Chondrocyte (in vitro differentiated cells): ENCODE data around the gene TAF11L13. TPM values are rescaled to one million over a fixed set of nuclear protein-coding genes. Genes with fewer than 3 reads are reported as not detected.
"Not testable (repeated sequence)": the region's sequence is repeated elsewhere in the genome, so short reads cannot be mapped to it uniquely, and the experiment has no call there.

ENCODE experiments used
- DNase-seq: peaks from one replicate; pipeline ENCODE4 v3.0.0; 2021; ENCODE audit warnings: mixed read lengths, low spot score
- H3K27ac Mint-ChIP-seq: one replicate; pipeline ENCODE4 v1.8.0; 2021; ENCODE audit warnings: mild to moderate bottlenecking, moderate library complexity, mixed read lengths; ENCODE audit not compliant: unreplicated experiment
- H3K27me3 Mint-ChIP-seq: 2 replicates; pipeline ENCODE4 v1.8.0; 2021; ENCODE audit warnings: low read depth, mixed read lengths
- H3K36me3 Mint-ChIP-seq: 2 replicates; pipeline ENCODE4 v1.8.0; 2021; ENCODE audit warnings: low read depth, mixed read lengths
- H3K4me1 Mint-ChIP-seq: 2 replicates; pipeline ENCODE4 v1.8.0; 2021; ENCODE audit warnings: low read depth, mild to moderate bottlenecking, mixed read lengths
- H3K4me3 Mint-ChIP-seq: one replicate; pipeline ENCODE4 v1.8.0; 2021; ENCODE audit warnings: mild to moderate bottlenecking, moderate library complexity, mixed read lengths; ENCODE audit not compliant: unreplicated experiment
- H3K9me3 Mint-ChIP-seq: 2 replicates; pipeline ENCODE4 v1.8.0; 2021; ENCODE audit warnings: low read depth, mixed read lengths
- CTCF ChIP-seq: fragments of 200-600 bp; sonication (generic); IDR thresholded peaks from 2 replicates; pipeline ENCODE4 v1.5.0; 2021; ENCODE audit warnings: antibody characterized with exemption, mild to moderate bottlenecking, moderate library complexity
- total RNA-seq: library from RNA; stranded (reverse); gene quantifications from 3 replicates; pipeline ENCODE4 v1.2.1, GENCODE V29; 2021

The TAF11L13 gene
- total RNA-seq, 1 donor from 2014 or later = not detected

- DNase-seq = no peak
- Mint-ChIP-seq H3K36me3 (no peaks in the 10 kb centered on the region), H3K27ac (no peak overlapping the region), H3K9me3 (no peaks in the 10 kb centered on the region), H3K4me3 (no peak overlapping the region), H3K27me3 (no peaks in the 10 kb centered on the region), H3K4me1 (no peaks in the 10 kb centered on the region)
- TF ChIP-seq CTCF = no peak
Observed at GRCh38 chr5:17614872-17615605, 16.8 kb upstream of the TAF11L13 start.

- no peaks in the 10 kb centered on the region for H3K9me3 Mint-ChIP-seq
- no peak for TF ChIP-seq CTCF
- no peak for DNase-seq
- no peak overlapping the region for H3K4me3 Mint-ChIP-seq
- H3K36me3 Mint-ChIP-seq = no peaks in the 10 kb centered on the region
- no peaks in the 10 kb centered on the region for H3K4me1 Mint-ChIP-seq
- no peak overlapping the region for H3K27ac Mint-ChIP-seq
- H3K27me3 Mint-ChIP-seq = peaks cover 2% of the 10 kb centered on the region
Observed at GRCh38 chr5:17619354-17619753, 12.5 kb upstream of the TAF11L13 start.

- peak; percentile 51 for TF ChIP-seq CTCF
- peaks cover 2% of the 10 kb centered on the region for H3K27me3 Mint-ChIP-seq
- no peak for DNase-seq
- no peaks in the 10 kb centered on the region for H3K36me3 Mint-ChIP-seq
- H3K27ac Mint-ChIP-seq = no peak overlapping the region
- no peaks in the 10 kb centered on the region for H3K9me3 Mint-ChIP-seq
- H3K4me3 Mint-ChIP-seq = no peak overlapping the region
- no peaks in the 10 kb centered on the region for H3K4me1 Mint-ChIP-seq
Observed at GRCh38 chr5:17620627-17621026, 11.3 kb upstream of the TAF11L13 start.

GRCh38 chr5:17625686-17626085 is 6.2 kb upstream of the TAF11L13 start:
- no peak overlapping the region for H3K27ac Mint-ChIP-seq
- no peaks in the 10 kb centered on the region for H3K4me1 Mint-ChIP-seq
- peaks cover 2% of the 10 kb centered on the region for H3K27me3 Mint-ChIP-seq
- no peak for DNase-seq
- H3K4me3 Mint-ChIP-seq = no peak overlapping the region
- TF ChIP-seq CTCF = no peak
- H3K9me3 Mint-ChIP-seq = no peaks in the 10 kb centered on the region
- no peaks in the 10 kb centered on the region for H3K36me3 Mint-ChIP-seq

- Mint-ChIP-seq H3K9me3 (no peaks in the 10 kb centered on the region), H3K27ac (no peak within 1 kb of the TSS), H3K4me1 (no peaks in the 10 kb centered on the region), H3K36me3 (no peaks in the 10 kb centered on the region), H3K27me3 (no peaks in the 10 kb centered on the region), H3K4me3 (no peak within 1 kb of the TSS)
- TF ChIP-seq CTCF = no peak
- DNase-seq = no peak
Observed at GRCh38 chr5:17634160-17634559, 2.3 kb downstream of the TAF11L13 start, which contains the start of gene TAF11L14. Gene TAF11L14, plus strand, starts transcription at chr5:17634460.

GRCh38 chr5:17649232-17649631 is 17.3 kb downstream of the TAF11L13 start:
- not testable (repeated sequence) for DNase-seq, H3K36me3 Mint-ChIP-seq, H3K4me3 Mint-ChIP-seq, H3K27me3 Mint-ChIP-seq, H3K27ac Mint-ChIP-seq, H3K4me1 Mint-ChIP-seq
- H3K9me3 Mint-ChIP-seq = peaks cover 10% of the 10 kb centered on the region

- not testable (repeated sequence) for DNase-seq, H3K27me3 Mint-ChIP-seq, H3K36me3 Mint-ChIP-seq, H3K27ac Mint-ChIP-seq, H3K4me1 Mint-ChIP-seq, H3K4me3 Mint-ChIP-seq
- H3K9me3 Mint-ChIP-seq = peaks cover 11% of the 10 kb centered on the region
Observed at GRCh38 chr5:17655201-17655759, 23.4 kb downstream of the TAF11L13 start.
